Gastrocnemius medialis (tissue), 4 donors: ENCODE data around the gene ASCC1.

Experiments
- CTCF ChIP-seq, 5 experiments: fragments of 450-650 bp in 3 of 5; fragments of 200-600 bp in 2 of 5; sonication (generic) in 2 of 5; IDR thresholded peaks in 4 of 5; conservative IDR thresholded peaks in 1 of 5; 1 replicate in 4 of 5; 2 replicates in 1 of 5; pipeline ENCODE4 v1.5.1; 2016 to 2019; ENCODE audit warnings: antibody characterized with exemption in 5 of 5, mild to moderate bottlenecking in 3 of 5, moderate library complexity in 3 of 5
- POLR2A ChIP-seq, 2 donors: fragments of 450-650 bp; IDR thresholded peaks; one replicate each; pipeline ENCODE4 v1.6.1; 2017; ENCODE audit warnings: antibody characterized with exemption in 2 of 2, mild to moderate bottlenecking in 2 of 2, moderate library complexity in 2 of 2

- no peak for TF ChIP-seq CTCF (IDR thresholded peaks at IDR 0.05 in 4 of 5, conservative IDR thresholded peaks at IDR 0.05 in 1 of 5)
- no peak for TF ChIP-seq POLR2A (IDR thresholded peaks at IDR 0.05)
Measured at GRCh38 chr10:72068901-72069446, 147.1 kb downstream of the ASCC1 start.
